Measurements from ENCODE around the gene C1orf52. TPM values are rescaled to one million over a fixed set of nuclear protein-coding genes. Genes with fewer than 3 reads are reported as not detected.

C1orf52 gene
- total RNA-seq, 1 experiment from 2014 or later, result 51.6 TPM

DNA sequence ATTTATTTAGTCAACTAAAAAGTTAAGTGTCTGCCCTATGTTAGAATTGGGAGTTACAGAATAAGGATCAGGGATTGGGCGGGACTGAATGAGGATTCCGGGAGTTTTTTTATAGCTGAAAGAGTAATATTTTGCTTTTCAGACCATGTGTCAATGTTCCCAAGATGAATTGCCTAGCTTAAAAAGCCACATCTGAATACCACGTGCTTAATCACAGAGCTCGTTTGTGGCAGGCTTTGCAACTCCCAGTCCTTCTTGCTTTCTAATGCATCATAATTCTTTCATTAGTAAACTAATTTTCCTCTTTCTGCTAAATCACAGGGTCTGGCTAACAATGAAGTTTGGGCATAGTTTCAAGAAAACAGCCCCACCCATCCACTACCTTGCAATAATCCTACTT lies 21.2 kb upstream of the C1orf52 start:
- Histone ChIP-seq H3K27ac (ENCODE audit: low read length) (peak overlapping the region; percentile 24; the same call in 1 of the 2 replicates), H3K4me1 (ENCODE audit: control insufficient read depth, insufficient read depth, low read length) (peaks cover 26% of the 10 kb centered on the region), H3K27me3 (ENCODE audit: control insufficient read depth, insufficient read depth, low read length) (no peaks in the 10 kb centered on the region), H3K36me3 (ENCODE audit: control insufficient read depth, insufficient read depth, low read length) (no peaks in the 10 kb centered on the region), H3K9me3 (ENCODE audit: control insufficient read depth, insufficient read depth, low read depth, low read length) (no peaks in the 10 kb centered on the region), H3K4me3 (ENCODE audit: low read depth in 2 of 2, low read length in 2 of 2) (no peak overlapping the region)
- no TSS peak for BruUV-seq (replicated peaks)
- TF ChIP-seq, protein P1, sequence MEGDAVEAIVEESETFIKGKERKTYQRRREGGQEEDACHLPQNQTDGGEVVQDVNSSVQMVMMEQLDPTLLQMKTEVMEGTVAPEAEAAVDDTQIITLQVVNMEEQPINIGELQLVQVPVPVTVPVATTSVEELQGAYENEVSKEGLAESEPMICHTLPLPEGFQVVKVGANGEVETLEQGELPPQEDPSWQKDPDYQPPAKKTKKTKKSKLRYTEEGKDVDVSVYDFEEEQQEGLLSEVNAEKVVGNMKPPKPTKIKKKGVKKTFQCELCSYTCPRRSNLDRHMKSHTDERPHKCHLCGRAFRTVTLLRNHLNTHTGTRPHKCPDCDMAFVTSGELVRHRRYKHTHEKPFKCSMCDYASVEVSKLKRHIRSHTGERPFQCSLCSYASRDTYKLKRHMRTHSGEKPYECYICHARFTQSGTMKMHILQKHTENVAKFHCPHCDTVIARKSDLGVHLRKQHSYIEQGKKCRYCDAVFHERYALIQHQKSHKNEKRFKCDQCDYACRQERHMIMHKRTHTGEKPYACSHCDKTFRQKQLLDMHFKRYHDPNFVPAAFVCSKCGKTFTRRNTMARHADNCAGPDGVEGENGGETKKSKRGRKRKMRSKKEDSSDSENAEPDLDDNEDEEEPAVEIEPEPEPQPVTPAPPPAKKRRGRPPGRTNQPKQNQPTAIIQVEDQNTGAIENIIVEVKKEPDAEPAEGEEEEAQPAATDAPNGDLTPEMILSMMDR (IDR thresholded peaks at IDR 0.05), result no peak
- TF ChIP-seq TCF7L2 (IDR thresholded peaks at IDR 0.05; ENCODE audit: low read depth, low read length) (no peak), SIN3A (IDR thresholded peaks at IDR 0.05; ENCODE audit: borderline replicate concordance, insufficient read depth, low read depth, low read length) (no peak), POLR2AphosphoS5 (IDR thresholded peaks at IDR 0.05; ENCODE audit: low read depth, low read length) (no peak)
- TF ChIP-seq, protein P2, sequence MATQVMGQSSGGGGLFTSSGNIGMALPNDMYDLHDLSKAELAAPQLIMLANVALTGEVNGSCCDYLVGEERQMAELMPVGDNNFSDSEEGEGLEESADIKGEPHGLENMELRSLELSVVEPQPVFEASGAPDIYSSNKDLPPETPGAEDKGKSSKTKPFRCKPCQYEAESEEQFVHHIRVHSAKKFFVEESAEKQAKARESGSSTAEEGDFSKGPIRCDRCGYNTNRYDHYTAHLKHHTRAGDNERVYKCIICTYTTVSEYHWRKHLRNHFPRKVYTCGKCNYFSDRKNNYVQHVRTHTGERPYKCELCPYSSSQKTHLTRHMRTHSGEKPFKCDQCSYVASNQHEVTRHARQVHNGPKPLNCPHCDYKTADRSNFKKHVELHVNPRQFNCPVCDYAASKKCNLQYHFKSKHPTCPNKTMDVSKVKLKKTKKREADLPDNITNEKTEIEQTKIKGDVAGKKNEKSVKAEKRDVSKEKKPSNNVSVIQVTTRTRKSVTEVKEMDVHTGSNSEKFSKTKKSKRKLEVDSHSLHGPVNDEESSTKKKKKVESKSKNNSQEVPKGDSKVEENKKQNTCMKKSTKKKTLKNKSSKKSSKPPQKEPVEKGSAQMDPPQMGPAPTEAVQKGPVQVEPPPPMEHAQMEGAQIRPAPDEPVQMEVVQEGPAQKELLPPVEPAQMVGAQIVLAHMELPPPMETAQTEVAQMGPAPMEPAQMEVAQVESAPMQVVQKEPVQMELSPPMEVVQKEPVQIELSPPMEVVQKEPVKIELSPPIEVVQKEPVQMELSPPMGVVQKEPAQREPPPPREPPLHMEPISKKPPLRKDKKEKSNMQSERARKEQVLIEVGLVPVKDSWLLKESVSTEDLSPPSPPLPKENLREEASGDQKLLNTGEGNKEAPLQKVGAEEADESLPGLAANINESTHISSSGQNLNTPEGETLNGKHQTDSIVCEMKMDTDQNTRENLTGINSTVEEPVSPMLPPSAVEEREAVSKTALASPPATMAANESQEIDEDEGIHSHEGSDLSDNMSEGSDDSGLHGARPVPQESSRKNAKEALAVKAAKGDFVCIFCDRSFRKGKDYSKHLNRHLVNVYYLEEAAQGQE (IDR thresholded peaks at IDR 0.05; ENCODE audit: insufficient read depth in 1 of 2, low read depth in 2 of 2, low read length in 1 of 2), result no peak
- ChIA-PET POLR2A (no interaction called here), CTCF (no interaction called here)
- in situ Hi-C loops (cut with HindIII; ENCODE audit: low pct_unique_long_range_greater_than_20kb, low sequenced_read_pairs) (no loop called here), intact Hi-C loops (cut with micrococcal nuclease; ENCODE audit: unreplicated experiment) (no loop called here)
- no peak for DNase-seq (ENCODE audit: low read depth, low spot score)
- no peak for ATAC-seq

DNA sequence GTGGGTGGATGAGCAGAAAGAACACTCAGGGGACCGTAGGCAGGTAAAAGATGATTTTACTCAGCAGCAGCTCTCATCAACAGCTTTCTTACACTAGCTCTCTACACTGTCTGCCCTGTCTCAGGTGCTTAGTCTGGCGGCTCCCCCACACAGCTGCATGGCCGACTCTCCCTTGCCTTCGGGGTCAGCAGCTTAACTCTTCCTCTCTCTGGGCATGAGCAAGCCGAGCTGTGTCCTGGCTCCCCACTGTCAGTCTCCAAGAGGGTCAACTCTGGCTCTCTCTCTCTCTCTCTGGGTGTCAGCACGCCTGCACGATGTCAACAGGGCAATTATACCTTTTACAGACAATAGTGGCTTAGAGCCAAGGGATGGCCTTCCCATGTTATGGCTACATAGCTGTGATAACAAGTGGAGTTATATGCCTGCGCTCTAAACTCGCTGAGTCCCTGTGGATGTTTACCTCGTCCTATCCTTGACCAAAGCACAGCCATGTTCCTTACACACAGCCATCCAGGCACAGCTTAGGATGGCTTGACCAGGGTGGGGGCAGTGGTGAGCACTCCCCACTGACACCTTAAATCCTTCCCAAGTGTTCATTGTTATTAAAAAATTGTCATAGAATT lies 20.1 kb upstream of the C1orf52 start:
- TF ChIP-seq TCF7L2 (IDR thresholded peaks at IDR 0.05; ENCODE audit: low read depth, low read length) (no peak), POLR2AphosphoS5 (IDR thresholded peaks at IDR 0.05; ENCODE audit: low read depth, low read length) (0 out of 2 replicates have a peak, but pooled peaks have one; percentile 24), SIN3A (IDR thresholded peaks at IDR 0.05; ENCODE audit: borderline replicate concordance, insufficient read depth, low read depth, low read length) (0 out of 2 replicates have a peak, but pooled peaks have one; percentile 22)
- TF ChIP-seq, protein P2 (IDR thresholded peaks at IDR 0.05; ENCODE audit: insufficient read depth in 1 of 2, low read depth in 2 of 2, low read length in 1 of 2), result no peak
- TF ChIP-seq, protein P1 (IDR thresholded peaks at IDR 0.05), result no peak
- DNase-seq (ENCODE audit: low read depth, low spot score) (no peak), ATAC-seq (no peak)
- POLR2A ChIA-PET, result no interaction called here
- Histone ChIP-seq H3K27ac (ENCODE audit: low read length) (peak overlapping the region; percentile 84), H3K4me1 (ENCODE audit: control insufficient read depth, insufficient read depth, low read length) (peaks cover 33% of the 10 kb centered on the region), H3K27me3 (ENCODE audit: control insufficient read depth, insufficient read depth, low read length) (no peaks in the 10 kb centered on the region), H3K4me3 (ENCODE audit: low read depth in 2 of 2, low read length in 2 of 2) (peak overlapping the region in 1 of 2 experiments; percentile 29; a peak in 2 of 4 replicates), H3K36me3 (ENCODE audit: control insufficient read depth, insufficient read depth, low read length) (peaks cover 4% of the 10 kb centered on the region; the same call in 1 of the 2 replicates), H3K9me3 (ENCODE audit: control insufficient read depth, insufficient read depth, low read depth, low read length) (no peaks in the 10 kb centered on the region)
- CTCF ChIA-PET, result no interaction called here
- intact Hi-C loops (cut with micrococcal nuclease; ENCODE audit: unreplicated experiment), result no loop called here
- no TSS peak for BruUV-seq (replicated peaks)
- in situ Hi-C loops (cut with HindIII; ENCODE audit: low pct_unique_long_range_greater_than_20kb, low sequenced_read_pairs), result no loop called here
